Astrocyte of the spinal cord (primary cell): ENCODE data around the gene UBASH3B.
"Not testable (repeated sequence)": the region's sequence is repeated elsewhere in the genome, so short reads cannot be mapped to it uniquely, and the experiment has no call there.

Source experiments
- DNase-seq: peaks from one replicate; pipeline ENCODE4 v3.0.0; 2011; ENCODE audit warnings: low read depth, low spot score
- H3K4me3 ChIP-seq: 2 replicates; pipeline ENCODE4 v1.5.1; 2011; ENCODE audit warnings: low read depth, mild to moderate bottlenecking, low read length, moderate library complexity
- CTCF ChIP-seq: IDR thresholded peaks from 2 replicates; pipeline ENCODE4 v1.5.1; 2012; ENCODE audit warnings: low read depth, mild to moderate bottlenecking, low read length, inconsistent platforms
- in situ Hi-C: cut with HindIII; loops from 2 replicates; pipeline ENCODE4 v1.10.0; 2017; ENCODE audit warnings: low sequenced_read_pairs

The UBASH3B gene

GRCh38 chr11:122618927-122619326 lies 36.6 kb upstream of the UBASH3B start:
- in situ Hi-C loops, result no loop called here
- no peak for DNase-seq
- H3K4me3 ChIP-seq, result no peak overlapping the region
- TF ChIP-seq CTCF, result no peak

GRCh38 chr11:122619757-122620156 lies 35.8 kb upstream of the UBASH3B start:
- in situ Hi-C loops, result no loop called here
- no peak for TF ChIP-seq CTCF
- DNase-seq, result no peak
- H3K4me3 ChIP-seq, result no peak overlapping the region

GRCh38 chr11:122625501-122625900 lies 30.0 kb upstream of the UBASH3B start:
- H3K4me3 ChIP-seq, DNase-seq, in situ Hi-C loops: not testable (repeated sequence)

GRCh38 chr11:122625976-122626665 lies 29.4 kb upstream of the UBASH3B start:
- in situ Hi-C loops, result no loop called here
- H3K4me3 ChIP-seq, result no peak overlapping the region
- no peak for TF ChIP-seq CTCF
- DNase-seq, result no peak

- no peak for DNase-seq
- TF ChIP-seq CTCF, result no peak
- in situ Hi-C loops, result no loop called here
- no peak overlapping the region for H3K4me3 ChIP-seq
These were observed 27.8 kb upstream of the UBASH3B start for GRCh38 chr11:122627745-122628144.

- no peak overlapping the region for H3K4me3 ChIP-seq
- peak; percentile 96 for TF ChIP-seq CTCF
- peak; percentile 75 for DNase-seq
- in situ Hi-C loops, result no loop called here
These were observed 26.5 kb upstream of the UBASH3B start for GRCh38 chr11:122628810-122629555.

- in situ Hi-C loops, result no loop called here
- TF ChIP-seq CTCF, result no peak
- no peak overlapping the region for H3K4me3 ChIP-seq
- DNase-seq, result no peak
These were observed 23.2 kb upstream of the UBASH3B start for GRCh38 chr11:122632181-122632824.
